Adrenal gland (tissue), 5 donors: ENCODE measurements around the gene DUSP7.

Experiments used
- CTCF ChIP-seq, 6 experiments: fragments of 450-650 bp in 4 of 6; fragments of 200-600 bp in 2 of 6; sonication (generic) in 1 of 6; IDR thresholded peaks; 1 replicate in 5 of 6; 2 replicates in 1 of 6; pipeline versions ENCODE4 v1.5.1 to v1.8.0; 2016 to 2021; ENCODE audit warnings: antibody characterized with exemption in 6 of 6, mild to moderate bottlenecking in 2 of 6, moderate library complexity in 1 of 6
- POLR2A ChIP-seq, 2 donors: fragments of 450-650 bp; IDR thresholded peaks; one replicate each; pipeline ENCODE4 v1.6.1; 2017; ENCODE audit warnings: antibody characterized with exemption in 2 of 2, mild to moderate bottlenecking in 2 of 2, moderate library complexity in 1 of 2
- donor health status: DM: no; HTN: no; CAD: no.

- no peak for TF ChIP-seq CTCF (IDR thresholded peaks at IDR 0.05)
- no peak for TF ChIP-seq POLR2A (IDR thresholded peaks at IDR 0.05)
Measured at GRCh38 chr3:52046186-52046901, 10.0 kb downstream of the DUSP7 start.
